Upper lobe of right lung (tissue), 1 donor: ENCODE results near the gene SOCS6. TPM values are rescaled to one million over a fixed set of nuclear protein-coding genes. Genes with fewer than 3 reads are reported as not detected.

Experiments used
- ATAC-seq: fragments of 200-7000 bp; cut with Tn5 transposase; one replicate; pipeline ENCODE4 v1.9.1; 2020; ENCODE audit warnings: mild to moderate bottlenecking, moderate library complexity
- DNase-seq: peaks from one replicate; pipeline ENCODE4 v3.0.0-alpha.2; 2020
- H3K27ac ChIP-seq: fragments of 200-600 bp; one replicate; pipeline ENCODE4 v1.8.0; 2022
- H3K27me3 ChIP-seq: fragments of 200-600 bp; one replicate; pipeline ENCODE4 v1.8.0; 2022; ENCODE audit warnings: mild to moderate bottlenecking
- H3K36me3 ChIP-seq: fragments of 200-600 bp; one replicate; pipeline ENCODE4 v1.8.0; 2022
- H3K4me1 ChIP-seq: fragments of 200-600 bp; one replicate; pipeline ENCODE4 v1.8.0; 2022
- H3K4me3 ChIP-seq: fragments of 200-600 bp; one replicate; pipeline ENCODE4 v1.8.0; 2022; ENCODE audit warnings: mild to moderate bottlenecking
- H3K9me3 ChIP-seq: fragments of 200-600 bp; one replicate; pipeline ENCODE4 v1.8.0; 2022
- CTCF ChIP-seq: fragments of 200-600 bp; IDR thresholded peaks from one replicate; pipeline ENCODE4 v1.8.0; 2022; ENCODE audit warnings: antibody characterized with exemption
- intact Hi-C: fragments of 100-400 bp; cut with DNase I; formaldehyde crosslinking; loops from one replicate; pipeline ENCODE4 v1.11.0; 2022
- total RNA-seq: library from RNA; stranded (reverse); fragmentation: NEBNext Ultra II Directional; extraction: Animal tissue kit (Norgen Biotek cat#: 25700); gene quantifications from one replicate; pipeline ENCODE4 v1.2.1, GENCODE V29; 2021
- donor health status: DM: no; HTN: yes; CAD: no; lungs with severe emphysema.

Gene SOCS6
- total RNA-seq, 1 donor from 2014 or later: 20.9 TPM

- TF ChIP-seq CTCF: no peak
- Histone ChIP-seq H3K27ac (no peak overlapping the region), H3K9me3 (no peaks in the 10 kb centered on the region), H3K4me3 (no peak overlapping the region), H3K27me3 (no peaks in the 10 kb centered on the region), H3K36me3 (no peaks in the 10 kb centered on the region), H3K4me1 (peaks cover 4% of the 10 kb centered on the region)
- DNase-seq: no peak
- intact Hi-C loops: no loop called here
- ATAC-seq: no peak
These were observed 30.3 kb downstream of the SOCS6 start for GRCh38 chr18:70319187-70319586.

- no peaks in the 10 kb centered on the region for H3K9me3 ChIP-seq
- TF ChIP-seq CTCF: no peak
- H3K4me1 ChIP-seq: no peaks in the 10 kb centered on the region
- ATAC-seq: no peak
- peaks cover 15% of the 10 kb centered on the region for H3K36me3 ChIP-seq
- no peaks in the 10 kb centered on the region for H3K27me3 ChIP-seq
- intact Hi-C loops: no loop called here
- H3K4me3 ChIP-seq: no peak overlapping the region
- H3K27ac ChIP-seq: no peak overlapping the region
- no peak for DNase-seq
These were observed 32.8 kb downstream of the SOCS6 start for GRCh38 chr18:70321616-70322015.

- no peak overlapping the region for H3K4me3 ChIP-seq
- intact Hi-C loops: no loop called here
- TF ChIP-seq CTCF: no peak
- H3K4me1 ChIP-seq: no peaks in the 10 kb centered on the region
- DNase-seq: no peak
- H3K9me3 ChIP-seq: no peaks in the 10 kb centered on the region
- no peak for ATAC-seq
- peaks cover 15% of the 10 kb centered on the region for H3K36me3 ChIP-seq
- no peaks in the 10 kb centered on the region for H3K27me3 ChIP-seq
- H3K27ac ChIP-seq: no peak overlapping the region
These were observed 33.5 kb downstream of the SOCS6 start for GRCh38 chr18:70322385-70322784.

GRCh38 chr18:70322928-70323327 lies 34.1 kb downstream of the SOCS6 start:
- H3K27me3 ChIP-seq: no peaks in the 10 kb centered on the region
- DNase-seq (no peak), ATAC-seq (no peak)
- no peaks in the 10 kb centered on the region for H3K9me3 ChIP-seq
- TF ChIP-seq CTCF: no peak
- no peak overlapping the region for H3K27ac ChIP-seq
- intact Hi-C loops: no loop called here
- peaks cover 15% of the 10 kb centered on the region for H3K36me3 ChIP-seq
- H3K4me3 ChIP-seq: no peak overlapping the region
- H3K4me1 ChIP-seq: no peaks in the 10 kb centered on the region

GRCh38 chr18:70324897-70325296 lies 36.1 kb downstream of the SOCS6 start:
- intact Hi-C loops: no loop called here
- H3K27me3 ChIP-seq: no peaks in the 10 kb centered on the region
- TF ChIP-seq CTCF: no peak
- H3K9me3 ChIP-seq: no peaks in the 10 kb centered on the region
- no peaks in the 10 kb centered on the region for H3K4me1 ChIP-seq
- H3K4me3 ChIP-seq: no peak overlapping the region
- no peak for DNase-seq
- ATAC-seq: no peak
- peaks cover 15% of the 10 kb centered on the region for H3K36me3 ChIP-seq
- no peak overlapping the region for H3K27ac ChIP-seq

GRCh38 chr18:70326255-70326654 lies 37.4 kb downstream of the SOCS6 start:
- H3K27ac ChIP-seq: no peak overlapping the region
- H3K4me3 ChIP-seq: no peak overlapping the region
- intact Hi-C loops: no loop called here
- H3K36me3 ChIP-seq: peaks cover 15% of the 10 kb centered on the region
- no peaks in the 10 kb centered on the region for H3K27me3 ChIP-seq
- no peak for ATAC-seq
- no peaks in the 10 kb centered on the region for H3K4me1 ChIP-seq
- H3K9me3 ChIP-seq: no peaks in the 10 kb centered on the region
- no peak for TF ChIP-seq CTCF
- no peak for DNase-seq
